Activated B cell treated with CpG ODN at 0.5 μM for 24 hours (primary cell): ENCODE data around the gene LGMN. TPM values are rescaled to one million over a fixed set of nuclear protein-coding genes. Genes with fewer than 3 reads are reported as not detected.
A peak's percentile ranks its signal among the peaks of the same experiment; 100 is the strongest.

Experiments used
- ATAC-seq: fragments of 200-7000 bp; cut with Tn5 transposase; one replicate; pipeline ENCODE4 v1.10.0; 2021; ENCODE audit warnings: low read depth, mild to moderate bottlenecking, moderate library complexity
- CTCF ChIA-PET: fragments of 350-600 bp; sonication (Branson Sonifier 250); formaldehyde crosslinking; loops from one replicate; lab custom pipeline; 2021; ENCODE audit warnings: antibody characterized with exemption; lab: Charles Lee
- POLR2A ChIA-PET: fragments of 350-600 bp; sonication (Branson Sonifier 250); formaldehyde crosslinking; loops from one replicate; lab custom pipeline; 2021; ENCODE audit warnings: antibody characterized with exemption; lab: Charles Lee
- DNase-seq: peaks from one replicate; pipeline ENCODE4 v3.0.0; 2022
- H3K27ac Mint-ChIP-seq: one replicate; pipeline ENCODE4 v1.8.0; 2020; ENCODE audit warnings: mixed read lengths
- H3K27me3 Mint-ChIP-seq: one replicate; pipeline ENCODE4 v1.8.0; 2021; ENCODE audit warnings: mixed read lengths
- H3K36me3 Mint-ChIP-seq: one replicate; pipeline ENCODE4 v1.8.0; 2021; ENCODE audit warnings: low read depth, mixed read lengths
- H3K4me1 Mint-ChIP-seq: one replicate; pipeline ENCODE4 v1.8.0; 2021; ENCODE audit warnings: mixed read lengths
- H3K4me3 Mint-ChIP-seq: one replicate; pipeline ENCODE4 v1.8.0; 2020; ENCODE audit warnings: mild to moderate bottlenecking, mixed read lengths
- H3K9me3 Mint-ChIP-seq: one replicate; pipeline ENCODE4 v1.8.0; 2020; ENCODE audit warnings: mixed read lengths
- intact Hi-C: fragments of 100-400 bp; cut with micrococcal nuclease; formaldehyde crosslinking; loops from one replicate; pipeline ENCODE4 v1.15.1; 2024
- total RNA-seq: library from RNA; stranded (reverse); gene quantifications from 2 replicates; pipeline ENCODE4 v1.2.3, GENCODE V29; 2022
- TF ChIP-seq, protein P1 (sequence below): fragments of 200-600 bp; IDR thresholded peaks from one replicate; pipeline ENCODE4 v1.8.0; 2022; ENCODE audit warnings: antibody characterized with exemption, mild to moderate bottlenecking

LGMN gene
- total RNA-seq, 1 donor from 2014 or later, result 11.8 TPM

- Mint-ChIP-seq H3K4me3 (no peak overlapping the region), H3K27me3 (no peaks in the 10 kb centered on the region), H3K9me3 (no peaks in the 10 kb centered on the region), H3K4me1 (peaks cover 71% of the 10 kb centered on the region), H3K36me3 (no peaks in the 10 kb centered on the region), H3K27ac (no peak overlapping the region)
- ATAC-seq (no peak), DNase-seq (no peak)
- CTCF ChIA-PET, result no interaction called here
- TF ChIP-seq, protein P1, sequence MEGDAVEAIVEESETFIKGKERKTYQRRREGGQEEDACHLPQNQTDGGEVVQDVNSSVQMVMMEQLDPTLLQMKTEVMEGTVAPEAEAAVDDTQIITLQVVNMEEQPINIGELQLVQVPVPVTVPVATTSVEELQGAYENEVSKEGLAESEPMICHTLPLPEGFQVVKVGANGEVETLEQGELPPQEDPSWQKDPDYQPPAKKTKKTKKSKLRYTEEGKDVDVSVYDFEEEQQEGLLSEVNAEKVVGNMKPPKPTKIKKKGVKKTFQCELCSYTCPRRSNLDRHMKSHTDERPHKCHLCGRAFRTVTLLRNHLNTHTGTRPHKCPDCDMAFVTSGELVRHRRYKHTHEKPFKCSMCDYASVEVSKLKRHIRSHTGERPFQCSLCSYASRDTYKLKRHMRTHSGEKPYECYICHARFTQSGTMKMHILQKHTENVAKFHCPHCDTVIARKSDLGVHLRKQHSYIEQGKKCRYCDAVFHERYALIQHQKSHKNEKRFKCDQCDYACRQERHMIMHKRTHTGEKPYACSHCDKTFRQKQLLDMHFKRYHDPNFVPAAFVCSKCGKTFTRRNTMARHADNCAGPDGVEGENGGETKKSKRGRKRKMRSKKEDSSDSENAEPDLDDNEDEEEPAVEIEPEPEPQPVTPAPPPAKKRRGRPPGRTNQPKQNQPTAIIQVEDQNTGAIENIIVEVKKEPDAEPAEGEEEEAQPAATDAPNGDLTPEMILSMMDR, result no peak
- intact Hi-C loops, result no loop called here
- POLR2A ChIA-PET, result interaction anchor here (0.6 to 0.8 kb wide), 2 partner anchors 89 kb away, joined by 5 to 6 read pairs; no protein-coding TSS in a partner anchor
Observed at GRCh38 chr14:92698393-92698792, 50.0 kb downstream of the LGMN start.

- H3K27me3 Mint-ChIP-seq, result no peaks in the 10 kb centered on the region
- no peaks in the 10 kb centered on the region for H3K9me3 Mint-ChIP-seq
- H3K27ac Mint-ChIP-seq, result peak overlapping the region; percentile 75
- no peak for DNase-seq
- peak; percentile 81 for ATAC-seq
- peaks cover 60% of the 10 kb centered on the region for H3K4me1 Mint-ChIP-seq
- intact Hi-C loops, result loop anchor here (1.0 kb wide), 1 partner anchor 8 kb away; no protein-coding TSS in a partner anchor
- ChIA-PET POLR2A (interaction anchor here (0.7 kb wide), 1 partner anchor 83 kb away, joined by 3 read pairs; no protein-coding TSS in a partner anchor), CTCF (interaction anchor here (0.6 kb wide), 1 partner anchor 10 kb away, joined by 4 read pairs; no protein-coding TSS in a partner anchor)
- H3K4me3 Mint-ChIP-seq, result peak overlapping the region; percentile 61
- TF ChIP-seq, protein P1, result no peak
- H3K36me3 Mint-ChIP-seq, result no peaks in the 10 kb centered on the region
Observed at GRCh38 chr14:92696366-92696765, 52.1 kb downstream of the LGMN start.

DNA sequence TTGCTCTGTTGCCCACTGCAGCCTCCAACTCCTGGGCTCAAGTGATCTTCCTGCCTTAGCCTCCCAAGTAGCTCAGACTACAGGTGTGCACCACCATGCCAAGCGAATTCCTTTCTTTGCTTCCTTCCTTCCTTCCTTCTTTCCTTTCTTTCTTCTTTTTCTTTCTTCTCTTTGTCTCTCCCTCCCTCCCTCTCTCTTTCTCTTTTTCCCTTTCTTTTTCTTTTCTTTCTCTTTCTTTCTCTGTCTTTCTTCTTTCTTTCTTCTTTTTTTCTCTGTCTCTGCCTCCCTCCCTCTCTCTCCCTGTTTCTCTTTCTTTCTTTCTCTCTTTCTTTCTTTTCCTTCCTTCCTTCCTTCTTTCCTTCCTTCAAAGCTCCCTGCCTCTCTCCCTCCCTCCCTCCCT is 52.9 kb downstream of the LGMN start:
- H3K9me3 Mint-ChIP-seq, result no peaks in the 10 kb centered on the region
- DNase-seq (no peak), ATAC-seq (no peak)
- no peak overlapping the region for H3K27ac Mint-ChIP-seq
- TF ChIP-seq, protein P1, result no peak
- no peaks in the 10 kb centered on the region for H3K27me3 Mint-ChIP-seq
- peaks cover 4% of the 10 kb centered on the region for H3K36me3 Mint-ChIP-seq
- H3K4me1 Mint-ChIP-seq, result peaks cover 55% of the 10 kb centered on the region
- ChIA-PET CTCF (interaction anchor here (2.1 kb wide), 1 partner anchor 88 kb away, joined by 4 read pairs; no protein-coding TSS in a partner anchor), POLR2A (no interaction called here)
- H3K4me3 Mint-ChIP-seq, result no peak overlapping the region
- intact Hi-C loops, result no loop called here

DNA sequence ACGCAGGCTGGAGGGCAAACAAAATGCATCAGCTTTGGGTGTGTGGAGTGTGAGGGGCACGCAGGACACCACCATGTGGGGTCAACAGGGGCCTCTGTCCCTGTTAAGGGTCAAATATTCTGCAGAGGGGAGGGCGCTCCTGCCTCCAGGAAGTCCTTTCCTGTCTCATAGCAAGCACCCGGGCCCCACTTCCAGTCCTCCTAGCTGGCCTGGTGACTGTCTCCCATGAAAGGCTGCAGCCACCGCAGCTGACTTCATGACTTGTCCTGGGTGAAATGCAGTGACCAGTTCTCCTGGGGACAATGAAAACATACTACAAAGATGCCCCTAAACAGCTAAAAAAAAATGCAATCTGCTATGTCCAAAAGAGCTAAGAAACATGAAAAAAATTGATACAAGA is 53.6 kb downstream of the LGMN start:
- no peaks in the 10 kb centered on the region for H3K27me3 Mint-ChIP-seq
- peaks cover 52% of the 10 kb centered on the region for H3K4me1 Mint-ChIP-seq
- TF ChIP-seq, protein P1, result no peak
- H3K4me3 Mint-ChIP-seq, result no peak overlapping the region
- DNase-seq, result no peak
- CTCF ChIA-PET, result interaction anchor here (0.8 to 2.1 kb wide), 3 partner anchors 9 to 93 kb away, joined by 3 to 4 read pairs (median 4); no protein-coding TSS in a partner anchor
- ATAC-seq, result no peak
- H3K9me3 Mint-ChIP-seq, result no peaks in the 10 kb centered on the region
- POLR2A ChIA-PET, result no interaction called here
- peaks cover 11% of the 10 kb centered on the region for H3K36me3 Mint-ChIP-seq
- H3K27ac Mint-ChIP-seq, result peak overlapping the region; percentile 22
- intact Hi-C loops, result no loop called here

GRCh38 chr14:92693998-92694795 is 54.2 kb downstream of the LGMN start:
- Mint-ChIP-seq H3K36me3 (peaks cover 11% of the 10 kb centered on the region), H3K9me3 (no peaks in the 10 kb centered on the region), H3K4me1 (peaks cover 47% of the 10 kb centered on the region), H3K27ac (peak overlapping the region; percentile 22), H3K27me3 (no peaks in the 10 kb centered on the region), H3K4me3 (no peak overlapping the region)
- intact Hi-C loops, result no loop called here
- POLR2A ChIA-PET, result no interaction called here
- ATAC-seq (no peak), DNase-seq (no peak)
- CTCF ChIA-PET, result interaction anchor here (0.8 to 2.1 kb wide), 3 partner anchors 8 to 94 kb away, joined by 3 to 4 read pairs (median 4); no protein-coding TSS in a partner anchor
- TF ChIP-seq, protein P1, result no peak
